Transverse colon (tissue), 4 donors: Measurements from ENCODE around the gene RPS3. TPM values are rescaled to one million over a fixed set of nuclear protein-coding genes. Genes with fewer than 3 reads are reported as not detected.
"Not testable (repeated sequence)": the region's sequence is repeated elsewhere in the genome, so short reads cannot be mapped to it uniquely, and the experiment has no call there.

Experiments used
- DNase-seq: peaks from one replicate; pipeline ENCODE4 v3.0.0-alpha.2; 2019
- H3K27ac ChIP-seq, 4 donors: fragments of 200-600 bp; sonication (generic); 2 replicates each; pipeline ENCODE4 v1.5.1; 2016 to 2018; ENCODE audit warnings: inconsistent platforms in 4 of 4
- H3K27me3 ChIP-seq: fragments of 200-600 bp; sonication (generic); 2 replicates; pipeline ENCODE4 v1.5.1; 2017; ENCODE audit warnings: inconsistent platforms
- H3K36me3 ChIP-seq, 4 donors: fragments of 200-600 bp; sonication (generic); 2 replicates each; pipeline ENCODE4 v1.5.1; 2017 to 2019; ENCODE audit warnings: inconsistent platforms in 4 of 4
- H3K4me1 ChIP-seq, 4 donors: fragments of 200-600 bp; sonication (generic); 2 replicates each; pipeline ENCODE4 v1.5.1; 2017 to 2020; ENCODE audit warnings: inconsistent platforms in 4 of 4
- H3K4me3 ChIP-seq, 4 donors: fragments of 200-600 bp; sonication (generic); 1 replicate in 1 of 4; 2 replicates in 3 of 4; pipeline versions ENCODE4 v1.5.1 to v1.6.1; 2017 to 2019; ENCODE audit warnings: inconsistent platforms in 4 of 4
- H3K9me3 ChIP-seq, 2 donors: fragments of 200-600 bp; sonication (generic); 2 replicates each; pipeline ENCODE4 v1.5.1; 2017 to 2019; ENCODE audit warnings: inconsistent platforms in 2 of 2
- EP300 ChIP-seq: sonication (generic); formaldehyde crosslinking; IDR thresholded peaks from one replicate; pipeline ENCODE4 v1.6.1; 2017; ENCODE audit warnings: antibody characterized with exemption, low read depth
- POLR2A ChIP-seq: fragments of 450-650 bp; IDR thresholded peaks from one replicate; pipeline ENCODE4 v1.6.1; 2016; ENCODE audit warnings: antibody characterized with exemption, mild to moderate bottlenecking, moderate library complexity
- POLR2AphosphoS5 ChIP-seq, 3 donors: sonication (generic); formaldehyde crosslinking; IDR thresholded peaks; one replicate each; pipeline ENCODE4 v1.6.1; 2016; ENCODE audit warnings: antibody characterized with exemption in 3 of 3
- WGBS, 2 donors: methylation state at CpG; one replicate each; pipeline ENCODE4 v1.1.5; 2018; ENCODE audit warnings: low coverage in 1 of 2; 5-methylcytosine and 5-hydroxymethylcytosine counted together
- in situ Hi-C, 4 donors: fragments of 200-750 bp; cut with MboI; loops; one replicate each; pipeline versions ENCODE4 v1.15.0 to v1.15.1; 2017; ENCODE audit warnings: low sequenced_read_pairs in 3 of 4, low pct_ligation_motif_present in 1 of 4, low pct_unique_long_range_greater_than_20kb in 1 of 4
- intact Hi-C: fragments of 100-400 bp; cut with DNase I; formaldehyde crosslinking; loops from one replicate; pipeline ENCODE4 v1.15.1; 2023; ENCODE audit warnings: low total_unique reads
- total RNA-seq, 4 donors: library from RNA; depleted of rRNA; stranded (reverse); fragments of >200 nt; gene quantifications; one replicate each; pipeline ENCODE4 v1.1.0, GENCODE V29; 2016
- TF ChIP-seq, protein P1 (sequence below), 5 experiments: fragments of 200-600 bp in 3 of 5; fragments of 450-650 bp in 2 of 5; sonication (generic) in 3 of 5; IDR thresholded peaks; 1 replicate in 2 of 5; 2 replicates in 3 of 5; pipeline ENCODE4 v1.5.1; 2016 to 2017; ENCODE audit warnings: antibody characterized with exemption in 5 of 5, inconsistent platforms in 3 of 5, mild to moderate bottlenecking in 2 of 5, moderate library complexity in 1 of 5

The RPS3 gene
- total RNA-seq, 4 donors from 2014 or later, result 492 to 1,045 (median 813) TPM

DNA sequence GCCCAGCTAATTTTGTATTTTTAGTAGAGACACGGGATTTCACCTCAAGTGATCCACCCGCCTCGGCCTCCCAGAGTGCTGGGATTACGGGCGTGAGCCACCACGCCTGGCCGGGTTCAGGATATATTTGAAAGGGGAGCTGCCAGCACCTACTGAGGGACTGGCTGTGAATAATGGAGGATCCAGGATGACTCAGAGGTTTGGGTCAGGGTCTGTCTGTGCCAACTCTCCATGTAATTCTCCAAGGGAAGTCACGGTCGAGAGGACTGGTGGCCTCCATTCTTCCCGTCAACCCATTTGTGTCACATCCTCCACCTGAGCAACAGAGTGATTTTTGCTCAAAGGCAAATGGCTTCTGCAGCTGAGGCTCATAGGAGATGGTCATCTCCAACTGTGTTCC, 44.3 kb upstream of the RPS3 start:
- no peak for DNase-seq
- peaks cover 0 to 21% (median 18%) of the 10 kb centered on the region in 4 donors for H3K4me1 ChIP-seq
- 90 to 93% methylated on average over 3 to 9 of the region's 10 CpGs for WGBS, 2 donors
- H3K36me3 ChIP-seq, result no peaks in the 10 kb centered on the region
- TF ChIP-seq, protein P1, sequence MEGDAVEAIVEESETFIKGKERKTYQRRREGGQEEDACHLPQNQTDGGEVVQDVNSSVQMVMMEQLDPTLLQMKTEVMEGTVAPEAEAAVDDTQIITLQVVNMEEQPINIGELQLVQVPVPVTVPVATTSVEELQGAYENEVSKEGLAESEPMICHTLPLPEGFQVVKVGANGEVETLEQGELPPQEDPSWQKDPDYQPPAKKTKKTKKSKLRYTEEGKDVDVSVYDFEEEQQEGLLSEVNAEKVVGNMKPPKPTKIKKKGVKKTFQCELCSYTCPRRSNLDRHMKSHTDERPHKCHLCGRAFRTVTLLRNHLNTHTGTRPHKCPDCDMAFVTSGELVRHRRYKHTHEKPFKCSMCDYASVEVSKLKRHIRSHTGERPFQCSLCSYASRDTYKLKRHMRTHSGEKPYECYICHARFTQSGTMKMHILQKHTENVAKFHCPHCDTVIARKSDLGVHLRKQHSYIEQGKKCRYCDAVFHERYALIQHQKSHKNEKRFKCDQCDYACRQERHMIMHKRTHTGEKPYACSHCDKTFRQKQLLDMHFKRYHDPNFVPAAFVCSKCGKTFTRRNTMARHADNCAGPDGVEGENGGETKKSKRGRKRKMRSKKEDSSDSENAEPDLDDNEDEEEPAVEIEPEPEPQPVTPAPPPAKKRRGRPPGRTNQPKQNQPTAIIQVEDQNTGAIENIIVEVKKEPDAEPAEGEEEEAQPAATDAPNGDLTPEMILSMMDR (IDR thresholded peaks at IDR 0.05), result no peak
- intact Hi-C loops, result no loop called here
- no peaks in the 10 kb centered on the region for H3K27me3 ChIP-seq
- no peak overlapping the region for H3K4me3 ChIP-seq
- H3K9me3 ChIP-seq, result no peaks in the 10 kb centered on the region
- no peak overlapping the region for H3K27ac ChIP-seq
- in situ Hi-C loops, result no loop called here

- Histone ChIP-seq H3K27ac (no peak overlapping the region), H3K4me1 (peaks cover 0 to 16% (median 12%) of the 10 kb centered on the region in 4 donors), H3K27me3 (no peaks in the 10 kb centered on the region), H3K9me3 (no peaks in the 10 kb centered on the region), H3K36me3 (no peaks in the 10 kb centered on the region), H3K4me3 (no peak overlapping the region)
- WGBS, 2 donors, result 85 to 87% methylated on average over 2 of the region's 2 CpGs
- TF ChIP-seq, protein P1 (IDR thresholded peaks at IDR 0.05), result no peak
- TF ChIP-seq POLR2AphosphoS5 (IDR thresholded peaks at IDR 0.05), result no peak
- no peak for TF ChIP-seq POLR2A
- TF ChIP-seq EP300, result no peak
- intact Hi-C loops, result no loop called here
- in situ Hi-C loops, result no loop called here
- no peak for DNase-seq
Observed at GRCh38 chr11:75356613-75357012, 42.7 kb upstream of the RPS3 start.

DNA sequence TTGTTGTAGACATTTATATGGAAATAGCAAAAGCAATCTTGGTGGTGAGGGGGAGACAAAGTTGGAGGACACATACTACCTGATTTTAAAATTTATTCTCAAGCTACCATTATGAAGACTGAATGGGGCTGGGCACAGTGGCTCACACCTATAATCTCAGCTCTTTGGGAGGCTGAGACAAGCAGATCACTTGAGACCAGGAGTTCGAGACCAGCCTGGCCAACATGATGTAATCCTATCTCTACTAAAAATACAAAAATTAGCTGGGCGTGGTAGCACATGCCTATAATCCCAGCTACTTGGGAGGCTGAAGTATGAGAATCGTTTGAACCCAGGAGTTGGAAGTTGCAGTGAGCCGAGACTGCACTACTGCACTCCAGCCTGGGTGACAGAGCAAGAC, 37.0 kb upstream of the RPS3 start:
- H3K27ac ChIP-seq, H3K4me3 ChIP-seq, H3K4me1 ChIP-seq, H3K36me3 ChIP-seq, H3K27me3 ChIP-seq, intact Hi-C loops, DNase-seq, in situ Hi-C loops, H3K9me3 ChIP-seq: not testable (repeated sequence)
- 85% methylated on average over 4 of the region's 4 CpGs; no CpG with 5 or more reads in 1 of the 2 donors for WGBS, 2 donors

GRCh38 chr11:75365711-75366181, 33.6 kb upstream of the RPS3 start:
- 55 to 56% methylated on average over 1 to 2 of the region's 2 CpGs for WGBS, 2 donors
- Histone ChIP-seq H3K4me3 (no peak overlapping the region), H3K36me3 (no peaks in the 10 kb centered on the region), H3K9me3 (no peaks in the 10 kb centered on the region), H3K27me3 (no peaks in the 10 kb centered on the region), H3K27ac (peak overlapping the region in 1 of 4 donors; percentile 15), H3K4me1 (peaks cover 0 to 14% (median 10%) of the 10 kb centered on the region in 4 donors)
- TF ChIP-seq POLR2A, result no peak
- TF ChIP-seq POLR2AphosphoS5 (IDR thresholded peaks at IDR 0.05), result no peak
- no peak for TF ChIP-seq EP300
- TF ChIP-seq, protein P1 (IDR thresholded peaks at IDR 0.05), result no peak
- intact Hi-C loops, result no loop called here
- in situ Hi-C loops, result no loop called here
- no peak for DNase-seq

DNA sequence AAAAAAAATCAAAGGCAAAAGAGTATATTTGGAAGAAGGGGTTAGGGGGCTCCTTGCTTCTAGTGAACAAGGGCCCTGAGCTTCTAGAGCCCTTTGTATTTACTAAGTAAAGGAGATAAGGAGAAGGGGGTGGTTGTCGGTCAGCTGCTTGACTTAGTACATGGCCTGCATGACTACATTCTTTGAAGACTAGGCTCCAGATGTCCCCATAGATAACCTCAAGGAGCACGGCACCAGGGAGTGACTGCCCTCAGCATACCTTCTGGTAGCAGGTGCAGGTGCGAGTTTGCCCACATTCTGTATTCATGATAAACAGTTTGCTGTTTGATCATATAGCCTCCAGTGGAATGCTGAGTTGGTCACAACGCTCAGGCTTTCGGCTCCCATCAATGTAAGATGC, 32.5 kb upstream of the RPS3 start:
- peaks cover 5 to 19% (median 16%) of the 10 kb centered on the region in 4 donors for H3K4me1 ChIP-seq
- 89% methylated on average over 5 of the region's 5 CpGs; no CpG with 5 or more reads in 1 of the 2 donors for WGBS, 2 donors
- in situ Hi-C loops, H3K27me3 ChIP-seq, H3K36me3 ChIP-seq, intact Hi-C loops, DNase-seq, H3K9me3 ChIP-seq, H3K4me3 ChIP-seq, H3K27ac ChIP-seq: not testable (repeated sequence)
